HepG2 (cell line): ENCODE measurements around the gene MAPK10.

Experiments
- FLYWCH1 ChIP-seq: sonication (generic); formaldehyde crosslinking; IDR thresholded peaks from 2 replicates; pipeline ENCODE4 v1.8.1; 2023; ENCODE audit warnings: mild to moderate bottlenecking, missing genetic modification reagents
- FOXO4 ChIP-seq: sonication (generic); formaldehyde crosslinking; conservative IDR thresholded peaks from 2 replicates; pipeline ENCODE4 v1.8.1; 2023; ENCODE audit warnings: missing genetic modification reagents
- PLSCR1 ChIP-seq: sonication (generic); formaldehyde crosslinking; IDR thresholded peaks from 2 replicates; pipeline ENCODE4 v1.5.0; 2020; ENCODE audit warnings: missing genetic modification reagents, mild to moderate bottlenecking, borderline replicate concordance
- RAD21 ChIP-seq: fragments of 450-650 bp; formaldehyde crosslinking; IDR thresholded peaks from 2 replicates; pipeline ENCODE4 v1.5.0; 2020; ENCODE audit warnings: mild to moderate bottlenecking
- RBAK ChIP-seq: sonication (generic); formaldehyde crosslinking; IDR thresholded peaks from 2 replicates; pipeline ENCODE4 v1.5.1; 2020; ENCODE audit warnings: mild to moderate bottlenecking, missing genetic modification reagents
- REST ChIP-seq, 2 experiments: IDR thresholded peaks; 2 replicates each; pipeline ENCODE4 v1.6.1; 2011 to 2012; ENCODE audit warnings: low read length in 2 of 2, borderline replicate concordance in 1 of 2, low read depth in 1 of 2, mild to moderate bottlenecking in 1 of 2, moderate library complexity in 1 of 2
- RXRB ChIP-seq: IDR thresholded peaks from 2 replicates; pipeline ENCODE4 v1.6.1; 2016; ENCODE audit warnings: borderline replicate concordance, missing genetic modification reagents, missing compliant biosample characterization
- ZFP36 ChIP-seq: fragments of 150-350 bp; IDR thresholded peaks from 2 replicates; pipeline ENCODE4 v1.6.1; 2018; ENCODE audit warnings: borderline replicate concordance, low read length, low read depth; ENCODE audit not compliant: partially characterized antibody

GRCh38 chr4:86386201-86386600 lies 26.3 kb upstream of the MAPK10 start:
- TF ChIP-seq FOXO4 (CRISPR knock-in tag) (no peak), ZFP36 (no peak), RBAK (no peak), FLYWCH1 (CRISPR knock-in tag) (no peak), RXRB (CRISPR knock-in tag) (no peak), REST (IDR thresholded peaks at IDR 0.05; ENCODE audit: borderline replicate concordance in 1 of 2, low read depth in 1 of 2, low read length in 2 of 2) (no peak), PLSCR1 (CRISPR knock-in tag) (no peak), RAD21 (CRISPR knock-in tag) (no peak)
